Erythroblast (primary cell): ENCODE measurements around the gene LRRC75B.
"Not testable (repeated sequence)": the region's sequence is repeated elsewhere in the genome, so short reads cannot be mapped to it uniquely, and the experiment has no call there.

Experiments used
- GATA1 ChIP-seq: IDR thresholded peaks from 2 replicates; pipeline ENCODE4 v1.6.1; 2011; ENCODE audit warnings: low read depth, mild to moderate bottlenecking, control low read depth, low read length, moderate library complexity
- POLR2A ChIP-seq: IDR thresholded peaks from 2 replicates; pipeline ENCODE4 v1.6.1; 2011; ENCODE audit warnings: mild to moderate bottlenecking, low read length

GRCh38 chr22:24614794-24615193 lies 21.9 kb upstream of the LRRC75B start:
- TF ChIP-seq POLR2A, GATA1: not testable (repeated sequence)
